ENCODE measurements around the gene NPAS3. TPM values are rescaled to one million over a fixed set of nuclear protein-coding genes. Genes with fewer than 3 reads are reported as not detected.

The NPAS3 gene
- total and polyA plus RNA-seq, 4 donors: 0.07 to 0.09 (median 0.08) TPM; not detected in 1

DNA sequence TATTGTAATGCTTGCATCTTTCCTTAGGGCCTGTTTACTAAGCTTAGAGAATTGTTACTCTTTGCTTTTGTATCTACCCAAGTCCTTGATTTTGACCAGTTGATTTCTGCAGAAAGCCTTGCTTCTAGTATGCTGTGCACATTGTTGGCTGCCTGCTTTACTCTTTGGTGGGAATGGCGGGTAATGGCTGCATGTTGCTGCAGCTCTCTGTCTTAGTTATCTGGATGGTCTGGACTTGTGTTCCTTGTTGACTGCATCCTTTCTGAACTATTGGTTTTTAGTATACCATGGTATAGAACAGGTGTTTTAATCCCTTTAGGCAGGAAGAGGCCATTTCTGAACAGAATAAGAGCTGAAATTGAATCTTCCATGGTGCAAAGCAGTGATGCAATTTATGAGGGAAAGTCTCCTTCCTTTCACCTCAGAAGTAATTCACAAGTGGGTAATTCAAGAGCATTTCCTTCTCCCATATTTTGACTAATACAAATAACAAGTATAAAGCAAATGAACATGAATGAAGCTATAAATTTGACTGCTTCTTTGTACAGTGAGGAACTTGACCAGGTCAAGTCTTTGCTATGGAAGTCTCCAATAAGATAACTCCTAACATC lies 466.4 kb downstream of the NPAS3 start:
- no peak overlapping the region for H3K27ac ChIP-seq (ENCODE audit: low read depth in 1 of 2, low read length in 2 of 2)
- WGBS: 81% methylated on average over 1 of the region's 1 CpG
- H3K9me3 ChIP-seq (ENCODE audit: control insufficient read depth in 4 of 4, low read length in 3 of 4): no peaks in the 10 kb centered on the region
- H3K9ac ChIP-seq (ENCODE audit: low read depth in 1 of 2, low read length in 2 of 2): no peak overlapping the region
- H3K27me3 ChIP-seq (ENCODE audit: control insufficient read depth in 4 of 4, insufficient read depth in 4 of 4, low read length in 3 of 4): peaks cover 0 to 6% (median 0%) of the 10 kb centered on the region in 4 donors
- no peaks in the 10 kb centered on the region for H3K36me3 ChIP-seq (ENCODE audit: control insufficient read depth in 4 of 4, insufficient read depth in 3 of 4, low read depth in 1 of 4, low read length in 3 of 4)
- H3K4me3 ChIP-seq (ENCODE audit: low read depth in 1 of 3, low read length in 3 of 3): no peak overlapping the region
- TF ChIP-seq RXRA (IDR thresholded peaks at IDR 0.05): no peak
- no peak for TF ChIP-seq NR2F2 (IDR thresholded peaks at IDR 0.05)
- TF ChIP-seq HNF4G (IDR thresholded peaks at IDR 0.05): no peak
- no peak for TF ChIP-seq GABPA (IDR thresholded peaks at IDR 0.05 in 1 of 2, conservative IDR thresholded peaks at IDR 0.05 in 1 of 2)
- TF ChIP-seq, protein P1, sequence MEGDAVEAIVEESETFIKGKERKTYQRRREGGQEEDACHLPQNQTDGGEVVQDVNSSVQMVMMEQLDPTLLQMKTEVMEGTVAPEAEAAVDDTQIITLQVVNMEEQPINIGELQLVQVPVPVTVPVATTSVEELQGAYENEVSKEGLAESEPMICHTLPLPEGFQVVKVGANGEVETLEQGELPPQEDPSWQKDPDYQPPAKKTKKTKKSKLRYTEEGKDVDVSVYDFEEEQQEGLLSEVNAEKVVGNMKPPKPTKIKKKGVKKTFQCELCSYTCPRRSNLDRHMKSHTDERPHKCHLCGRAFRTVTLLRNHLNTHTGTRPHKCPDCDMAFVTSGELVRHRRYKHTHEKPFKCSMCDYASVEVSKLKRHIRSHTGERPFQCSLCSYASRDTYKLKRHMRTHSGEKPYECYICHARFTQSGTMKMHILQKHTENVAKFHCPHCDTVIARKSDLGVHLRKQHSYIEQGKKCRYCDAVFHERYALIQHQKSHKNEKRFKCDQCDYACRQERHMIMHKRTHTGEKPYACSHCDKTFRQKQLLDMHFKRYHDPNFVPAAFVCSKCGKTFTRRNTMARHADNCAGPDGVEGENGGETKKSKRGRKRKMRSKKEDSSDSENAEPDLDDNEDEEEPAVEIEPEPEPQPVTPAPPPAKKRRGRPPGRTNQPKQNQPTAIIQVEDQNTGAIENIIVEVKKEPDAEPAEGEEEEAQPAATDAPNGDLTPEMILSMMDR (IDR thresholded peaks at IDR 0.05; ENCODE audit: low read depth, low read length, missing input control): no peak
- TF ChIP-seq HNF4A (conservative IDR thresholded peaks at IDR 0.05): no peak
- TF ChIP-seq TAF1 (conservative IDR thresholded peaks at IDR 0.05): no peak
- no peak for TF ChIP-seq JUND (IDR thresholded peaks at IDR 0.05)
- DNase-seq (ENCODE audit: low spot score): no peak
- no peaks in the 10 kb centered on the region for H3K4me1 ChIP-seq (ENCODE audit: control insufficient read depth in 4 of 4, insufficient read depth in 4 of 4, low read length in 3 of 4)

DNA sequence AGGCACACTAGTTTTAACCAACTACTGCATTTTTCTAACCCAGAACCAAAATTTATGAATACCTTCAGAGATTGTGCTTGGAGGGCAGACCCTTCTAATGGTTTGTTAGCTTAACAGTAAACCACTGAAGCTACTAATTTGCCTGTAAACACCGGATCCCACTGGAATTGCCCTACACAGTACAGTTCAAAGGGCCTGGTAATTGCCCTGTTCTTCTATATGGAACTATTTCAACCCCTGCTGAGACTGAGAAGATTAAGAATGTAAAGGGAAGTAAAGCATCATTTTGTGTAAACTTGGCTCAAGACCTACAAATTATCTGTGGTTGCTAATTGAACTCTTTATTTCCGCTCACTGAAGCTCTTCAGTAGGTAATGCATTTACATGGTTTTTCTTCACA lies 468.1 kb downstream of the NPAS3 start:
- Histone ChIP-seq H3K9me3 (ENCODE audit: control insufficient read depth in 4 of 4, low read length in 3 of 4) (no peaks in the 10 kb centered on the region), H3K27ac (ENCODE audit: low read depth in 1 of 2, low read length in 2 of 2) (no peak overlapping the region), H3K9ac (ENCODE audit: low read depth in 1 of 2, low read length in 2 of 2) (no peak overlapping the region), H3K4me3 (ENCODE audit: low read depth in 1 of 3, low read length in 3 of 3) (no peak overlapping the region), H3K4me1 (ENCODE audit: control insufficient read depth in 4 of 4, insufficient read depth in 4 of 4, low read length in 3 of 4) (no peaks in the 10 kb centered on the region), H3K27me3 (ENCODE audit: control insufficient read depth in 4 of 4, insufficient read depth in 4 of 4, low read length in 3 of 4) (peaks cover 0 to 6% (median 0%) of the 10 kb centered on the region in 4 donors), H3K36me3 (ENCODE audit: control insufficient read depth in 4 of 4, insufficient read depth in 3 of 4, low read depth in 1 of 4, low read length in 3 of 4) (no peaks in the 10 kb centered on the region)
- DNase-seq (ENCODE audit: low spot score): no peak
- 76% methylated on average over 2 of the region's 2 CpGs for WGBS
- TF ChIP-seq, protein P1 (IDR thresholded peaks at IDR 0.05; ENCODE audit: low read depth, low read length, missing input control): no peak
- TF ChIP-seq RAD21 (IDR thresholded peaks at IDR 0.05) (no peak), JUND (IDR thresholded peaks at IDR 0.05) (no peak), EGR1 (IDR thresholded peaks at IDR 0.05; ENCODE audit: low read depth in 2 of 2) (no peak), GABPA (IDR thresholded peaks at IDR 0.05 in 1 of 2, conservative IDR thresholded peaks at IDR 0.05 in 1 of 2) (no peak), TAF1 (conservative IDR thresholded peaks at IDR 0.05) (no peak), SP1 (IDR thresholded peaks at IDR 0.05) (no peak), FOXA2 (IDR thresholded peaks at IDR 0.05) (no peak), YY1 (IDR thresholded peaks at IDR 0.05) (no peak), HNF4A (conservative IDR thresholded peaks at IDR 0.05) (no peak), FOXA1 (IDR thresholded peaks at IDR 0.05) (no peak), RXRA (IDR thresholded peaks at IDR 0.05) (no peak), NR2F2 (IDR thresholded peaks at IDR 0.05) (no peak), HNF4G (IDR thresholded peaks at IDR 0.05) (no peak)
- TF ChIP-seq, protein P2, sequence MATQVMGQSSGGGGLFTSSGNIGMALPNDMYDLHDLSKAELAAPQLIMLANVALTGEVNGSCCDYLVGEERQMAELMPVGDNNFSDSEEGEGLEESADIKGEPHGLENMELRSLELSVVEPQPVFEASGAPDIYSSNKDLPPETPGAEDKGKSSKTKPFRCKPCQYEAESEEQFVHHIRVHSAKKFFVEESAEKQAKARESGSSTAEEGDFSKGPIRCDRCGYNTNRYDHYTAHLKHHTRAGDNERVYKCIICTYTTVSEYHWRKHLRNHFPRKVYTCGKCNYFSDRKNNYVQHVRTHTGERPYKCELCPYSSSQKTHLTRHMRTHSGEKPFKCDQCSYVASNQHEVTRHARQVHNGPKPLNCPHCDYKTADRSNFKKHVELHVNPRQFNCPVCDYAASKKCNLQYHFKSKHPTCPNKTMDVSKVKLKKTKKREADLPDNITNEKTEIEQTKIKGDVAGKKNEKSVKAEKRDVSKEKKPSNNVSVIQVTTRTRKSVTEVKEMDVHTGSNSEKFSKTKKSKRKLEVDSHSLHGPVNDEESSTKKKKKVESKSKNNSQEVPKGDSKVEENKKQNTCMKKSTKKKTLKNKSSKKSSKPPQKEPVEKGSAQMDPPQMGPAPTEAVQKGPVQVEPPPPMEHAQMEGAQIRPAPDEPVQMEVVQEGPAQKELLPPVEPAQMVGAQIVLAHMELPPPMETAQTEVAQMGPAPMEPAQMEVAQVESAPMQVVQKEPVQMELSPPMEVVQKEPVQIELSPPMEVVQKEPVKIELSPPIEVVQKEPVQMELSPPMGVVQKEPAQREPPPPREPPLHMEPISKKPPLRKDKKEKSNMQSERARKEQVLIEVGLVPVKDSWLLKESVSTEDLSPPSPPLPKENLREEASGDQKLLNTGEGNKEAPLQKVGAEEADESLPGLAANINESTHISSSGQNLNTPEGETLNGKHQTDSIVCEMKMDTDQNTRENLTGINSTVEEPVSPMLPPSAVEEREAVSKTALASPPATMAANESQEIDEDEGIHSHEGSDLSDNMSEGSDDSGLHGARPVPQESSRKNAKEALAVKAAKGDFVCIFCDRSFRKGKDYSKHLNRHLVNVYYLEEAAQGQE (IDR thresholded peaks at IDR 0.05): no peak
- TF ChIP-seq, protein P3, sequence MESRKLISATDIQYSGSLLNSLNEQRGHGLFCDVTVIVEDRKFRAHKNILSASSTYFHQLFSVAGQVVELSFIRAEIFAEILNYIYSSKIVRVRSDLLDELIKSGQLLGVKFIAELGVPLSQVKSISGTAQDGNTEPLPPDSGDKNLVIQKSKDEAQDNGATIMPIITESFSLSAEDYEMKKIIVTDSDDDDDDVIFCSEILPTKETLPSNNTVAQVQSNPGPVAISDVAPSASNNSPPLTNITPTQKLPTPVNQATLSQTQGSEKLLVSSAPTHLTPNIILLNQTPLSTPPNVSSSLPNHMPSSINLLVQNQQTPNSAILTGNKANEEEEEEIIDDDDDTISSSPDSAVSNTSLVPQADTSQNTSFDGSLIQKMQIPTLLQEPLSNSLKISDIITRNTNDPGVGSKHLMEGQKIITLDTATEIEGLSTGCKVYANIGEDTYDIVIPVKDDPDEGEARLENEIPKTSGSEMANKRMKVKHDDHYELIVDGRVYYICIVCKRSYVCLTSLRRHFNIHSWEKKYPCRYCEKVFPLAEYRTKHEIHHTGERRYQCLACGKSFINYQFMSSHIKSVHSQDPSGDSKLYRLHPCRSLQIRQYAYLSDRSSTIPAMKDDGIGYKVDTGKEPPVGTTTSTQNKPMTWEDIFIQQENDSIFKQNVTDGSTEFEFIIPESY (IDR thresholded peaks at IDR 0.05): no peak
- TF ChIP-seq, protein P4, sequence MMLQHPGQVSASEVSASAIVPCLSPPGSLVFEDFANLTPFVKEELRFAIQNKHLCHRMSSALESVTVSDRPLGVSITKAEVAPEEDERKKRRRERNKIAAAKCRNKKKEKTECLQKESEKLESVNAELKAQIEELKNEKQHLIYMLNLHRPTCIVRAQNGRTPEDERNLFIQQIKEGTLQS (IDR thresholded peaks at IDR 0.05): no peak
- TF ChIP-seq, protein P5, sequence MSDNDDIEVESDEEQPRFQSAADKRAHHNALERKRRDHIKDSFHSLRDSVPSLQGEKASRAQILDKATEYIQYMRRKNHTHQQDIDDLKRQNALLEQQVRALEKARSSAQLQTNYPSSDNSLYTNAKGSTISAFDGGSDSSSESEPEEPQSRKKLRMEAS (IDR thresholded peaks at IDR 0.05): no peak

Data from liver (tissue), 9 donors.